ENCODE data around the gene NHP2.
"Not testable (repeated sequence)": the region's sequence is repeated elsewhere in the genome, so short reads cannot be mapped to it uniquely, and the experiment has no call there.

Gene NHP2

GRCh38 chr5:178137991-178138390, 15.7 kb downstream of the NHP2 start:
- Histone ChIP-seq H3K27me3 (no peaks in the 10 kb centered on the region), H3K36me3 (peaks cover 22 to 91% (median 23%) of the 10 kb centered on the region in 3 donors), H3K9me3 (no peaks in the 10 kb centered on the region), H3K27ac (no peak overlapping the region), H3K4me1 (no peaks in the 10 kb centered on the region), H3K4me3 (no peak overlapping the region)
- intact Hi-C loops (cut with DNase I; ENCODE audit: low total_unique reads): loop anchor here (5.0 kb wide), 1 partner anchor 1121 kb away; no protein-coding TSS in a partner anchor
- no peak for DNase-seq
- no peak for TF ChIP-seq CTCF (IDR thresholded peaks at IDR 0.05)

- H3K27ac ChIP-seq: no peak overlapping the region
- no peak overlapping the region for H3K4me3 ChIP-seq
- no peaks in the 10 kb centered on the region for H3K9me3 ChIP-seq
- no peaks in the 10 kb centered on the region for H3K27me3 ChIP-seq
- DNase-seq: no peak
- H3K4me1 ChIP-seq: peaks cover 0 to 4% (median 3%) of the 10 kb centered on the region in 4 donors
- no peak for TF ChIP-seq CTCF (IDR thresholded peaks at IDR 0.05)
- H3K36me3 ChIP-seq: peaks cover 12 to 81% (median 13%) of the 10 kb centered on the region in 3 donors
- intact Hi-C loops (cut with DNase I; ENCODE audit: low total_unique reads): loop anchor here (5.0 kb wide), 1 partner anchor 1120 kb away; no protein-coding TSS in a partner anchor
Measured at GRCh38 chr5:178136990-178137389, 16.7 kb downstream of the NHP2 start.

GRCh38 chr5:178131446-178131996, 22.2 kb downstream of the NHP2 start:
- H3K9me3 ChIP-seq: no peaks in the 10 kb centered on the region
- peaks cover 0 to 18% (median 12%) of the 10 kb centered on the region in 4 donors for H3K4me1 ChIP-seq
- TF ChIP-seq CTCF (IDR thresholded peaks at IDR 0.05): no peak
- peak overlapping the region; percentile 90 to 95 for H3K27ac ChIP-seq
- no peak for DNase-seq
- peak overlapping the region; percentile 72 to 86 for H3K4me3 ChIP-seq
- intact Hi-C loops (cut with DNase I; ENCODE audit: low total_unique reads): no loop called here
- peaks cover 9 to 33% (median 10%) of the 10 kb centered on the region in 3 donors for H3K36me3 ChIP-seq
- no peaks in the 10 kb centered on the region for H3K27me3 ChIP-seq

GRCh38 chr5:178130576-178131445, 22.9 kb downstream of the NHP2 start, which contains the start of gene RMND5B:
Gene RMND5B, plus strand, starts transcription at chr5:178131014. Its CDS starts 7,106 bp downstream, at chr5:178138120.
- peaks cover 0 to 18% (median 12%) of the 10 kb centered on the region in 4 donors for H3K4me1 ChIP-seq
- no peaks in the 10 kb centered on the region for H3K9me3 ChIP-seq
- TF ChIP-seq CTCF (IDR thresholded peaks at IDR 0.05): no peak
- peak; percentile 77 to 89 for DNase-seq
- H3K27ac ChIP-seq: peak within 1 kb of the TSS; percentile 90 to 95
- peak within 1 kb of the TSS; percentile 72 to 86 for H3K4me3 ChIP-seq
- H3K36me3 ChIP-seq: peaks cover 9 to 26% (median 10%) of the 10 kb centered on the region in 3 donors
- H3K27me3 ChIP-seq: no peaks in the 10 kb centered on the region
- intact Hi-C loops (cut with DNase I; ENCODE audit: low total_unique reads): no loop called here

- DNase-seq; intact Hi-C loops (cut with DNase I; ENCODE audit: low total_unique reads); H3K27me3 ChIP-seq; H3K9me3 ChIP-seq: not testable (repeated sequence)
- Histone ChIP-seq H3K27ac (peak overlapping the region; percentile 90 to 95), H3K36me3 (peaks cover 4 to 20% (median 10%) of the 10 kb centered on the region in 3 donors), H3K4me3 (peak overlapping the region; percentile 72 to 86), H3K4me1 (peaks cover 0 to 18% (median 12%) of the 10 kb centered on the region in 4 donors)
Measured at GRCh38 chr5:178130234-178130575, 23.5 kb downstream of the NHP2 start.

GRCh38 chr5:178129296-178129695, 24.4 kb downstream of the NHP2 start:
- H3K36me3 ChIP-seq: peaks cover 0 to 11% (median 10%) of the 10 kb centered on the region in 3 donors
- intact Hi-C loops (cut with DNase I; ENCODE audit: low total_unique reads): no loop called here
- no peak for DNase-seq

GRCh38 chr5:178127300-178128009, 26.2 kb downstream of the NHP2 start:
- H3K27ac ChIP-seq; H3K4me3 ChIP-seq; DNase-seq; intact Hi-C loops (cut with DNase I; ENCODE audit: low total_unique reads); H3K36me3 ChIP-seq; H3K9me3 ChIP-seq: not testable (repeated sequence)
- peaks cover 0 to 20% (median 14%) of the 10 kb centered on the region in 4 donors for H3K4me1 ChIP-seq
- peaks cover 0 to 15% of the 10 kb centered on the region in 2 donors for H3K27me3 ChIP-seq

More at GRCh38 chr5:178129296-178129695, 24.4 kb downstream of the NHP2 start:
- peaks cover 0 to under 1% of the 10 kb centered on the region in 2 donors for H3K27me3 ChIP-seq
- TF ChIP-seq CTCF (IDR thresholded peaks at IDR 0.05): no peak
- H3K27ac ChIP-seq: peak overlapping the region in 1 of 2 donors; percentile 95
- no peaks in the 10 kb centered on the region for H3K9me3 ChIP-seq
- peaks cover 0 to 18% (median 12%) of the 10 kb centered on the region in 4 donors for H3K4me1 ChIP-seq
- H3K4me3 ChIP-seq: no peak overlapping the region
